ENCODE results near the gene RAB40B.

The RAB40B gene

GRCh38 chr17:82716203-82717010 is 17.9 kb upstream of the RAB40B start, which contains the start of gene FN3KRP:
Gene FN3KRP (plus strand): TSS chr17:82716706. CDS start chr17:82716756, 50 bp downstream.
- in situ Hi-C loops (cut with HindIII; ENCODE audit: low sequenced_read_pairs) = no loop called here

- in situ Hi-C loops (cut with HindIII; ENCODE audit: low sequenced_read_pairs) = no loop called here
These were observed 14.7 kb upstream of the RAB40B start for GRCh38 chr17:82713071-82713723.

GRCh38 chr17:82710499-82711232 is 12.2 kb upstream of the RAB40B start:
- in situ Hi-C loops (cut with HindIII; ENCODE audit: low sequenced_read_pairs) = no loop called here

GRCh38 chr17:82709676-82710498 is 11.4 kb upstream of the RAB40B start:
- in situ Hi-C loops (cut with HindIII; ENCODE audit: low sequenced_read_pairs) = no loop called here

GRCh38 chr17:82709024-82709675 is 10.7 kb upstream of the RAB40B start:
- in situ Hi-C loops (cut with HindIII; ENCODE audit: low sequenced_read_pairs) = no loop called here

- in situ Hi-C loops (cut with HindIII; ENCODE audit: low sequenced_read_pairs) = no loop called here
These were observed 7.3 kb upstream of the RAB40B start for GRCh38 chr17:82705756-82706155.

GRCh38 chr17:82704886-82705285 is 6.4 kb upstream of the RAB40B start:
- in situ Hi-C loops (cut with HindIII; ENCODE audit: low sequenced_read_pairs) = no loop called here

- in situ Hi-C loops (cut with HindIII; ENCODE audit: low sequenced_read_pairs) = no loop called here
These were observed 5.7 kb upstream of the RAB40B start for GRCh38 chr17:82703935-82704865.

- in situ Hi-C loops (cut with HindIII; ENCODE audit: low sequenced_read_pairs) = no loop called here
These were observed 4.7 kb upstream of the RAB40B start for GRCh38 chr17:82703036-82703745.

- in situ Hi-C loops (cut with HindIII; ENCODE audit: low sequenced_read_pairs) = no loop called here
These were observed 3.9 kb upstream of the RAB40B start for GRCh38 chr17:82702231-82702927.

GRCh38 chr17:82699551-82699950 is 1.1 kb upstream of the RAB40B start:
- in situ Hi-C loops (cut with HindIII; ENCODE audit: low sequenced_read_pairs) = no loop called here

- in situ Hi-C loops (cut with HindIII; ENCODE audit: low sequenced_read_pairs) = no loop called here
These were observed 510 bp upstream of the RAB40B start for GRCh38 chr17:82698974-82699442.

- in situ Hi-C loops (cut with HindIII; ENCODE audit: low sequenced_read_pairs) = no loop called here
These were observed 762 bp downstream of the RAB40B start for GRCh38 chr17:82697808-82698064.

GRCh38 chr17:82696916-82697807 is 1.3 kb downstream of the RAB40B start:
- in situ Hi-C loops (cut with HindIII; ENCODE audit: low sequenced_read_pairs) = no loop called here

- in situ Hi-C loops (cut with HindIII; ENCODE audit: low sequenced_read_pairs) = no loop called here
These were observed 2.2 kb downstream of the RAB40B start for GRCh38 chr17:82696259-82696658.

GRCh38 chr17:82694647-82695046 is 3.9 kb downstream of the RAB40B start:
- in situ Hi-C loops (cut with HindIII; ENCODE audit: low sequenced_read_pairs) = no loop called here
